Peyer's patch (tissue), 4 donors: ENCODE results near the gene STUM. TPM values are rescaled to one million over a fixed set of nuclear protein-coding genes. Genes with fewer than 3 reads are reported as not detected.
A peak's percentile ranks its signal among the peaks of the same experiment; 100 is the strongest.

Experiments
- DNase-seq, 3 donors: peaks; one replicate each; pipeline ENCODE4 v3.0.0-alpha.2; 2017 to 2019
- H3K27ac ChIP-seq, 4 donors: fragments of 200-600 bp; sonication (generic); one replicate each; pipeline ENCODE4 v1.5.1; 2016 to 2019
- H3K27me3 ChIP-seq, 2 donors: fragments of 200-600 bp; sonication (generic); one replicate each; pipeline ENCODE4 v1.5.1; 2019
- H3K36me3 ChIP-seq, 3 donors: fragments of 200-600 bp; sonication (generic); one replicate each; pipeline ENCODE4 v1.5.1; 2016 to 2019
- H3K4me1 ChIP-seq, 4 donors: fragments of 200-600 bp; sonication (generic); one replicate each; pipeline ENCODE4 v1.5.1; 2016 to 2019
- H3K4me3 ChIP-seq, 4 donors: fragments of 200-600 bp; sonication (generic); 1 replicate in 3 of 4; 2 replicates in 1 of 4; pipeline ENCODE4 v1.5.1; 2016 to 2019; ENCODE audit warnings: mild to moderate bottlenecking in 1 of 4
- H3K9me3 ChIP-seq, 4 donors: fragments of 200-600 bp; sonication (generic); one replicate each; pipeline ENCODE4 v1.5.1; 2016 to 2019; ENCODE audit warnings: mild to moderate bottlenecking in 1 of 4
- CTCF ChIP-seq, 6 experiments: fragments of 450-650 bp in 4 of 6; fragments of 200-600 bp in 2 of 6; sonication (generic) in 1 of 6; IDR thresholded peaks; one replicate each; pipeline ENCODE4 v1.5.1; 2017 to 2019; ENCODE audit warnings: antibody characterized with exemption in 6 of 6, mild to moderate bottlenecking in 3 of 6, moderate library complexity in 1 of 6
- POLR2A ChIP-seq, 2 donors: fragments of 450-650 bp; IDR thresholded peaks; one replicate each; pipeline ENCODE4 v1.5.1; 2017; ENCODE audit warnings: antibody characterized with exemption in 2 of 2, mild to moderate bottlenecking in 2 of 2, moderate library complexity in 2 of 2
- total RNA-seq, 4 donors: library from RNA; depleted of rRNA; stranded (reverse); fragments of >200 nt; gene quantifications; one replicate each; pipeline ENCODE4 v1.1.0, GENCODE V29; 2016

STUM gene
- total RNA-seq, 4 donors from 2014 or later, result 1.4 to 4.6 (median 2.9) TPM

- H3K36me3 ChIP-seq, result no peaks in the 10 kb centered on the region
- H3K27me3 ChIP-seq, result no peaks in the 10 kb centered on the region
- H3K9me3 ChIP-seq, result no peaks in the 10 kb centered on the region
- H3K4me3 ChIP-seq, result no peak overlapping the region
- H3K4me1 ChIP-seq, result no peaks in the 10 kb centered on the region
- DNase-seq, result no peak
- no peak overlapping the region for H3K27ac ChIP-seq
- TF ChIP-seq CTCF (IDR thresholded peaks at IDR 0.05) (no peak), POLR2A (IDR thresholded peaks at IDR 0.05) (no peak)
Measured at GRCh38 chr1:226512076-226512728, 36.4 kb upstream of the STUM start.

- no peak overlapping the region for H3K4me3 ChIP-seq
- H3K9me3 ChIP-seq, result no peaks in the 10 kb centered on the region
- no peaks in the 10 kb centered on the region for H3K4me1 ChIP-seq
- no peaks in the 10 kb centered on the region for H3K27me3 ChIP-seq
- no peak for DNase-seq
- no peaks in the 10 kb centered on the region for H3K36me3 ChIP-seq
- no peak overlapping the region for H3K27ac ChIP-seq
- TF ChIP-seq POLR2A (IDR thresholded peaks at IDR 0.05), result no peak
- TF ChIP-seq CTCF (IDR thresholded peaks at IDR 0.05), result no peak
Measured at GRCh38 chr1:226518375-226518774, 30.2 kb upstream of the STUM start.

- no peaks in the 10 kb centered on the region for H3K4me1 ChIP-seq
- no peak overlapping the region for H3K4me3 ChIP-seq
- H3K36me3 ChIP-seq, result no peaks in the 10 kb centered on the region
- TF ChIP-seq POLR2A (IDR thresholded peaks at IDR 0.05) (no peak), CTCF (IDR thresholded peaks at IDR 0.05) (no peak)
- no peaks in the 10 kb centered on the region for H3K27me3 ChIP-seq
- DNase-seq, result no peak
- no peak overlapping the region for H3K27ac ChIP-seq
- H3K9me3 ChIP-seq, result no peaks in the 10 kb centered on the region
Measured at GRCh38 chr1:226519135-226519534, 29.4 kb upstream of the STUM start.

- H3K9me3 ChIP-seq, result no peaks in the 10 kb centered on the region
- H3K27ac ChIP-seq, result no peak overlapping the region
- no peaks in the 10 kb centered on the region for H3K27me3 ChIP-seq
- TF ChIP-seq POLR2A (IDR thresholded peaks at IDR 0.05) (no peak), CTCF (IDR thresholded peaks at IDR 0.05) (peak in 2 of 6 experiments; percentile 9 to 19)
- no peak overlapping the region for H3K4me3 ChIP-seq
- H3K4me1 ChIP-seq, result no peaks in the 10 kb centered on the region
- no peak for DNase-seq
- no peaks in the 10 kb centered on the region for H3K36me3 ChIP-seq
Measured at GRCh38 chr1:226519716-226520598, 28.6 kb upstream of the STUM start.

GRCh38 chr1:226520640-226521355 is 27.8 kb upstream of the STUM start:
- Histone ChIP-seq H3K36me3 (no peaks in the 10 kb centered on the region), H3K4me3 (no peak overlapping the region), H3K9me3 (no peaks in the 10 kb centered on the region), H3K4me1 (no peaks in the 10 kb centered on the region), H3K27me3 (no peaks in the 10 kb centered on the region), H3K27ac (no peak overlapping the region)
- TF ChIP-seq POLR2A (IDR thresholded peaks at IDR 0.05) (no peak), CTCF (IDR thresholded peaks at IDR 0.05) (no peak)
- DNase-seq, result no peak
